NCI-H460 (cell line): ENCODE results near the gene TNNT2. TPM values are rescaled to one million over a fixed set of nuclear protein-coding genes. Genes with fewer than 3 reads are reported as not detected.

Experiments used
- DNase-seq: peaks from one replicate; pipeline ENCODE4 v3.0.0-alpha.2; 2016; ENCODE audit warnings: low read depth; ENCODE audit errors: extremely low read depth
- total RNA-seq: library from RNA; depleted of rRNA; stranded (reverse); fragments of >200 nt; shearing (Covaris generic); gene quantifications from 2 replicates; pipeline ENCODE4 v1.2.3, GENCODE V29; 2014

The TNNT2 gene
- total RNA-seq, 1 experiment from 2014 or later, result not detected

DNA sequence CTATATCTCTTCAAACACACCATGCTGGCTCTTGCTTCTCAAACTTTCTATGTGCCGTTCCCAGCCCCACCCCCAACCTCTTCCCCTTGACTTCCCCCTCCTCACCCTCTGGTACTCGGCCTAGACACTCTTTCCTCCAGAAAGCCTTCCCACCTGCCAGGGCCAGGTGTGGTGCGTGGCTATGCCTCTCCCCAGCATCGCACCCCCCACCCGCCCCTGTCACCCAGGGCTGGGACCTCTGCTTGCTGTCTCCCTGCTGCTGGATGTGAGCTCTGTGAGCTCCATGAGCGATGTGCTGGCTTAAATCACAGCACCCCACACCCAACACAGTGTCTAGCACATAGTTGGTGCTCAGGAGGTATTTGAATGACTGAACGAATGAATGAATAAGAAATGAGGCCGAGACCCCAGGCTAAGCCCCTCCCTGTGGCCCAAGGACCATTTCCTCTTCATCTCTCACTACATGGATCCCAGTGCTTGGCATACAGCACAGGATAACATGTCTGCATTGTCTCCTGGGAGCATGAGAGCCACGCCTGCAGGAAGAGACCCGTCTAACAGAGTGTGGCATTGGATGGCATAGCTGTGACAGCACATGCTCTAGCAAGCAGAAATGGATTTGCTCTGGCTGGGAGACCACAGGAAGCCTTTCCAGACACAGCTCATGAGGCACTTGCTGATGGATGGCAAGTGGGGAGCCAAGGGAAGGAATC, 19.7 kb downstream of the TNNT2 start:
- no peak for DNase-seq

- DNase-seq, result no peak
These were observed 20.3 kb downstream of the TNNT2 start for GRCh38 chr1:201357211-201357610.

- DNase-seq, result no peak
These were observed 20.8 kb downstream of the TNNT2 start for GRCh38 chr1:201356701-201357100.

DNA sequence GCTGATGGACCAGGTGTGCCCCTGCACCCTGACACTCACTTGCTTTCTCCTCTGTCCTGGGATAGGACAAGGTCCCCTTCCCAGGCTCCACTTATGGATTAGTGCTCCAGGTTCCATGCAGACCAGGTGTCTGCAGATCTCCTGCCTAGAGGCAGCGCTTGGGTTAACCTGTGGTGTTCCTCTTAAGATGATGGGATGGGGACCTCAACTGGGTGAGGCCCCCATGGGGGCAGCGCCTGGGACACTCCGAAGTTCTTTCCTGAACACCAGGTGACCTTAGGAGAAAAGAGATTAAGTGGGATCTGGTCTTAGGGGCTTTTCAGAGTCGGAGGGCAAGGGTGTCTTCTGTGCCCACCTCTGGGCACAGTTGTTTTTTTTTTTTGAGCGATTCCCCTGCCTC, 21.2 kb downstream of the TNNT2 start:
- no peak for DNase-seq

- no peak for DNase-seq
These were observed 22.0 kb downstream of the TNNT2 start for GRCh38 chr1:201355471-201355870.

GRCh38 chr1:201354901-201355295, 22.6 kb downstream of the TNNT2 start:
- no peak for DNase-seq

DNA sequence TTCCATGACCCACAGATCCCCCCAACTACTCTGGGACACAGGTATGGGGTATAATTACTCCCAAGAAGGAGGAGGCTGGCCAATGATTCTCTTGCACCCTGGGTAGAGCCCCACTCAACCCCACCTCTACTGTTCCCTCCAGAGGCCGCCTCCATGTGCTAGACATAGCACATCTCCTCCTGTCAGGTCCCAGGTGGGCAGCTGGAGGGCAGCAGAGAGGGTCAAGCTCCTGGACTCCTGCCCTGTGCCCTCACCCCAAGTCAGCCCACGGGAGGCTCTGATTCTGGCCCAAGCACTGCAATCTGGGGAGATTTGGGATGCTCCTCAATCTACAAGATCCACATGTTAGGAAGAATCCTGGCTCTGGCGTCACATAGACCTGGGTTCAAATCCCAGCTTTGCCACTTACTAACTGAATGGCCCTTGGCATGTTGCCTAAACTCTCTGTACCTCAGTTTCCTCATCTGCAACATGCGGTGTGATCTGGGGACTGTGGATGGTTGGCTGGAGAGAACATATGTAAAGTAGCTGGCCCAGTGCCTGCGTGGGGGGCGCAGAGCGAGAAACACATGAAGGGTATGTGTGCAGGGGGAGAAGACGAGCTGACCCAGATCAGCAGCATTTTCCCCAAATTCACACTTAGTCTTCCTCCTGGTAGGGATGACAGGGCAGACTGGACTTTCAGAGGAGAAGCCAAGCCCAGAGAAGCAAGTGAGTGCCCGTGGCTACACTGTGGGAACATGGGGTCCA, 23.2 kb downstream of the TNNT2 start:
- DNase-seq, result no peak

DNA sequence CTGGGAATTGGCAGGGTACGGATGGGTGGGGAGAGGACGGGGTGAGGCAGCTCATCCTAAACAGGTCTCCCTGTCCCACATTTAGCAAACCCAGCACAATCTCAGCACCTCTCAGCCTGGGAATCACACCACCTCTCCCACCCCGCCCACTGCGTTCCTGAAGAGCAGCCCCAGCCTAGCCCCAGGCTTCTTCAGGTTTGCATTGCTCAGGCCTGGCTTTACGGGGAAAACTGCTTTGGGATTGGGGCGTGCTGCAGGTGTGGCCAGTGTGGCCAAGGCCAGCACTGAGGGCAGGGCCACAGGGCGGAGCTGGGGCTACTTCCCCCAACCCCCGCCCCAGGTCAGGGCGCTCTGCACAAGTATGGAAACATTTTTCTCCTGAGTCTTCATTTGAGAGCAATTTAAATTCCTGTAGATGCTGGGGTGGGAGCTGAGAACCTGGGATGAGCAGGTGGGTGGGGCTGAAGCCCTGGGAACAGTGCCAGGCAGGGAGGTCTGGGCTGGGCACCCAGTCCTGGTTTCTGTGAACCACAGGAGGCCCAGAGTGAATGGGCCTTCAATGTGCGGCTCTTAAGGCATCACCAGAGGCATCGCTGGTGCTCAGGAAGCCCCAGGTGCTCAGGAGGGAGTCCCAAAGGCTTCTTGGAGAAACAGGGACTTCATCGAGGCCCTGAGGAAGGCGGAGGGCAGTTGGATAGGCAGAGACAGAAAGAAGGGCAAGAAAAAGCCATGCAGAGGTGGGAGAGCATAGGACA, 24.1 kb downstream of the TNNT2 start:
- no peak for DNase-seq

GRCh38 chr1:201351617-201352016, 25.9 kb downstream of the TNNT2 start:
- no peak for DNase-seq

- no peak for DNase-seq
These were observed 26.6 kb downstream of the TNNT2 start for GRCh38 chr1:201350884-201351283.

DNA sequence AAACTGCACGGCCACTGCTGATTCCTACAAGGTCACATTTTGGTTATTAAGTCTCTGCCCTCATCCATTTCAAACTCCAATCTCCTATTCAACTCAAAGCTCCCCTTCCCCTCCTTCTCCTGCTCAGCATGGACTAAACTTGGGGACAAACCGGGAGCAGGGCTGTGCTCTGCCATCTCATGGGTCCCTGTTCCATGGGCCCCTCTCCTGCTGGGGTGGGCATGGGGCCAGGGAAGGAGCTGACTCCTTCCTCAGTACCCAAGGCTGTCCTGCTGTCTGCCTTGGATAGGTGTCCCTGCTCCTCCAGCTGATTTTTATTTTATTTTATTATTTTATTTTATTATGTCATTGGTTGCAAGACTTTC, 27.1 kb downstream of the TNNT2 start:
- DNase-seq, result no peak

DNA sequence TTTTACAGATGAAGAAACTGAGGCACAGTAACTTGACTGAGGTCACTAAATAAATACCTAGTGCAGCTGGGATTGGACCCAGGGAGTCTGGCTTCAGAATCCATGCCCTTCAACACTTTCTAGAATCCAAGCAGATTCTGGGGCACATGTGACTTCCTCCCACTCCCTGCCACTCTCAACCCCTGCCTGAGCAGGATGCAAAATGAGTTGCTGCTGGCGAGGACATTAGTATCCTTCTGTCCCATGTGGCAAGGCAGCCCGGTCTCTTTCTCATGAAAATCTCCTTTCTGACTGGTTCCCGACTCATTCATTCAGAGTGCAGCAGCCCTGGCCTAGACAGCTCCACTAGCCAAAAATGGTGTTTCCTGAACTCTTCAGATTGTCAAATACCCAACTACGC, 28.4 kb downstream of the TNNT2 start:
- DNase-seq, result no peak

DNA sequence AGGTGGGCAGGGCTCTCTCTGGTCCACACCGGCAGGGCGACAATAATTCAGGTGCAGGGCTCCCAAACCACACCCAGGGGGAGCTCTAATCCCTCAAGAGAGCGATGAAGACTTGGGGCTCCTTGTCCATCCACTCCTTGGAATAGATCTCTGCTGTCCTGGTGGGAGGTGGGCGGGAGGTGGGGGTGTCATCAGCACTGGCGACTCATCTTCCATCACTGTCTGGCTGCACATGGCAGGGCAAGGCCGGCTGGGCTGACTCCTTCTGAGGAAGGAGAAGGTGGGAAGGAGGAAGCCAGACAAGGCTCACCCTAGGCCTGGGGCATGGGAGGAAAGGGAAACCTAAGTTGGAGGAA, 29.3 kb downstream of the TNNT2 start:
- peak; percentile 56 for DNase-seq

GRCh38 chr1:201347498-201348210, 29.8 kb downstream of the TNNT2 start:
- DNase-seq, result no peak

- no peak for DNase-seq
These were observed 30.5 kb downstream of the TNNT2 start for GRCh38 chr1:201346987-201347386.

- peak; percentile 55 for DNase-seq
These were observed 31.0 kb downstream of the TNNT2 start for GRCh38 chr1:201346337-201346939.

DNA sequence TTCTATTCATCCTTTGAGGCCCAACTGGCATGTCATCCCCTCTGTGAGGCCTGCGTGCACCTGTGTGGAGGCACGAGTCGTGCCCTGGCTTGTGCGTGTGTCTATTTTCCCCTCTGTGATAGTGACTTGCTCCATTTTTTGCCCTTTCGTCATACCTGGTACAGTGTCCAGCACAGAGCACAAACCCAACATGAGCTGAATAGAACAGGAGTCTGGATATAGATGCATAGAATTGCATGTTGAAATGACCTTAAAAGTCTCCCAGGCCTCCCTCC, 32.5 kb downstream of the TNNT2 start:
- DNase-seq, result no peak

DNA sequence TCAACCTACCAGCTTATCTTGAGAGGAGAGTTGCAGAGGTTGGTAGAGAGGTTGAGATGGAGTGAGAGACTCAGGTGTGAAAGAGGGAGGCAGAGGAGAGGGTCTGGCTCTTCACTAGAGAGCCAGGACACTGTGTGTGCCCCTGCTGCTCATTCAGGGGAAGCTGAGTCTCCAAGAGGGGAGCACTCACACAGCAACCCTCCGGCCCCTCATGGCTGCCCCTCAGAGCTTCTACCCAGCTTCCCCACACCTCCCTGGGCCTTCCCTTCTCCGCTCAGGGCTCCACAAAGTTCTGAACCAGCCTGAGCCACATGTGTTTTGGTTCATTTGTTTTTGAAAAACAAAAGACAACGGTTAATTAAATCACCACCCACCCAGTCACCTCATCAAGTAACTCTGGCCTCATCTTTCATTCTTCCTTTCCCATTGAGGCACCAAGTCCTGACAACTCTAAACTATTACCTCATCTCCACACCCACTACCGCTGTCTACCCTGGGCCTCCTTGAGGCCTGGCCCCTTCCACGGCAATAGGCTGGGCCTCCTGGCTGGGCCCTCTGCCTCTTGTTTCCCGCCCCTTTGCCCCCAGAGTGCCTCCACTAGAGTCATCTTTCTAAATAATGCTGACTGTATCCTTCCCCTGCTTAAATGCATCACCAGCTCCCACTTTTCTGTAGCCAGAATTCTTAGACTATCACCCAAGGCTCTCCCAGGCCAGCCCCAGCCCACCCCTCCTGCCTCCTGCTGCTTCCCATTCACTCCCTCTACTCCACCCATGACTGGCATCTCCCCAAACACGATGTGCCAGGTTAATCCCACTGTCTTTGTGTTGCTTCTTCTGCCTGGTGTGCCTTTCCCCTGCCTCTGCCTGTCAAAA, 33.0 kb downstream of the TNNT2 start:
- no peak for DNase-seq

DNA sequence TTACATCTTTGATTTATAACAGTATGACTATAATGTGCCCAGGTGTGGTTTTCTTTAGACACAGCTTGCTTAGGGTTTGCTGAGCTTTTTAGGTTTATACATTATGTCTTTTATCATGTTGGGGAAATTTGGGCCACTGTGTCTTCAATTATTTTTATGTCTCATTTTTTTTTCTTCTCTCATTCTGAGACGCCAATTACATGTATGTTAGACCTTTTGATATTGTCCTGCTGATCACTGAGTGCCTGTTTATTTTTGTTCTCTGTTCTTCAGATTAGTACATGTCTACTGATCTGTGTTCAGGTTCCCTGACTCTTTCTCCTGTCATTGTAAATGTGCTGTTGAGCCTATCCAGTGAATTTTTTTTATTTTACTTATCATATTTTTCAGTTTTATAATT, 36.1 kb downstream of the TNNT2 start:
- DNase-seq, result no peak
